K562 (cell line): ENCODE measurements around the gene PPAN. TPM values are rescaled to one million over a fixed set of nuclear protein-coding genes. Genes with fewer than 3 reads are reported as not detected.
A peak's percentile ranks its signal among the peaks of the same experiment; 100 is the strongest.

Experiments used
- ATAC-seq: fragments of 200-7000 bp; cut with Tn5 transposase; 3 replicates; pipeline ENCODE4 v1.9.1; 2020; ENCODE audit warnings: moderate library complexity
- BruUV-seq: library from RNA; stranded (reverse); fragments of 400-500 nt; replicated peaks from 2 replicates; lab custom pipeline; 2021; lab: Mats Ljungman, UMichigan
- CTCF ChIA-PET: fragments of 300-600 bp; formaldehyde crosslinking; extraction: SDS; loops from one replicate; lab custom pipeline; 2021; ENCODE audit warnings: low intra/inter-chr PET ratio; lab: Yijun Ruan, JAX
- POLR2A ChIA-PET: fragments of 300-600, 350-650 bp; sonication (Branson Sonifier 250); formaldehyde crosslinking; extraction: SDS; loops from one replicate; lab custom pipeline; 2021; ENCODE audit warnings: antibody characterized with exemption, inconsistent platforms; lab: Yijun Ruan, JAX
- DNase-seq, 4 experiments: peaks; one replicate each; pipeline versions ENCODE4 v3.0.0 to v3.0.0-alpha.2; 2011 to 2018; ENCODE audit warnings: low spot score in 3 of 4, mixed read lengths in 3 of 4; ENCODE audit errors: extremely low read depth in 1 of 4
- FAIRE-seq: peaks from 2 replicates; lab custom pipeline; 2011; peaks lifted over from hg19 to GRCh38; lab: Jason Lieb, UNC
- H2AFZ ChIP-seq: 2 replicates; pipeline ENCODE4 v1.6.0; 2011; ENCODE audit warnings: low read depth, low read length, control low read depth, inconsistent platforms
- H3K27ac ChIP-seq: fragments of 200-600 bp; 3 replicates; pipeline ENCODE4 v1.8.0; 2011; ENCODE audit warnings: low read depth, mild to moderate bottlenecking, control low read depth, inconsistent platforms, low read length, moderate library complexity, mixed read lengths; ENCODE audit errors: extremely low read depth
- H3K27me3 ChIP-seq, 2 experiments: fragments of 300-600 bp in 1 of 2; 2 replicates in 1 of 2; 3 replicates in 1 of 2; pipeline versions ENCODE4 v1.6.0 to v1.8.0; 2011; ENCODE audit warnings: inconsistent platforms in 2 of 2, low read length in 2 of 2, mild to moderate bottlenecking in 1 of 2, mixed read lengths in 1 of 2, moderate library complexity in 1 of 2; ENCODE audit not compliant: control insufficient read depth in 2 of 2, insufficient read depth in 2 of 2
- H3K36me3 ChIP-seq: fragments of 300-600 bp; 3 replicates; pipeline ENCODE4 v1.8.0; 2011; ENCODE audit warnings: mild to moderate bottlenecking, low read length, inconsistent platforms; ENCODE audit not compliant: control insufficient read depth, insufficient read depth
- H3K4me1 ChIP-seq, 2 experiments: fragments of 200-600 bp in 1 of 2; replicated peaks in 1 of 2; 2 replicates in 1 of 2; 3 replicates in 1 of 2; pipeline versions ENCODE4 v1.5.1 to v1.8.0; 2011; ENCODE audit warnings: inconsistent platforms in 2 of 2, low read length in 2 of 2, mild to moderate bottlenecking in 1 of 2, mixed read lengths in 1 of 2, moderate library complexity in 1 of 2; ENCODE audit not compliant: control insufficient read depth in 2 of 2, insufficient read depth in 2 of 2
- H3K4me2 ChIP-seq: 2 replicates; pipeline ENCODE4 v1.6.1; 2011; ENCODE audit warnings: low read length, control low read depth, inconsistent platforms, mixed read lengths; ENCODE audit not compliant: insufficient read depth
- H3K4me3 ChIP-seq: fragments of 200-600 bp; sonication (generic), shearing (Covaris generic); 2 replicates; pipeline ENCODE4 v1.5.1; 2016; ENCODE audit warnings: control low read depth, inconsistent platforms
- H3K79me2 ChIP-seq: fragments of 200-600 bp; 3 replicates; pipeline ENCODE4 v1.8.0; 2011; ENCODE audit warnings: low read length, inconsistent platforms; ENCODE audit not compliant: control insufficient read depth, insufficient read depth
- H3K9ac ChIP-seq, 2 experiments: 2 replicates each; pipeline versions ENCODE4 v1.6.0 to v1.6.1; 2011; ENCODE audit warnings: low read depth in 2 of 2, low read length in 2 of 2, control low read depth in 1 of 2, inconsistent platforms in 1 of 2, mild to moderate bottlenecking in 1 of 2, mixed read lengths in 1 of 2; ENCODE audit not compliant: insufficient read depth in 1 of 2
- H3K9me1 ChIP-seq: one replicate; pipeline ENCODE4 v1.6.0; 2011; ENCODE audit warnings: inconsistent platforms, mild to moderate bottlenecking, low read length, moderate library complexity; ENCODE audit not compliant: control insufficient read depth, insufficient read depth
- H3K9me3 ChIP-seq: replicated peaks from 2 replicates; pipeline ENCODE4 v1.5.1; 2011; ENCODE audit warnings: low read depth, low read length, inconsistent platforms; ENCODE audit not compliant: control insufficient read depth, insufficient read depth
- H4K20me1 ChIP-seq: replicated peaks from 2 replicates; pipeline ENCODE4 v1.6.1; 2011; ENCODE audit warnings: low read length, inconsistent platforms, mixed read lengths; ENCODE audit not compliant: control insufficient read depth, insufficient read depth
- ETS2 ChIP-seq: IDR thresholded peaks from 2 replicates; pipeline ENCODE4 v1.6.1; 2016; ENCODE audit warnings: borderline replicate concordance, missing genetic modification characterization, mild to moderate bottlenecking, moderate library complexity, missing compliant biosample characterization; ENCODE audit not compliant: poor library complexity, severe bottlenecking
- FOXK2 ChIP-seq, 2 experiments: fragments of 450-650 bp; IDR thresholded peaks in 1 of 2; conservative IDR thresholded peaks in 1 of 2; 2 replicates each; pipeline ENCODE4 v1.6.1; 2016; ENCODE audit warnings: low read depth in 2 of 2, mild to moderate bottlenecking in 1 of 2
- GABPB1 ChIP-seq: sonication (generic); formaldehyde crosslinking; IDR thresholded peaks from 2 replicates; pipeline ENCODE4 v1.8.0; 2022; ENCODE audit warnings: mild to moderate bottlenecking, missing genetic modification reagents
- GATA2 ChIP-seq: sonication (generic); formaldehyde crosslinking; IDR thresholded peaks from 2 replicates; pipeline ENCODE4 v1.4.0; 2020; ENCODE audit warnings: mild to moderate bottlenecking, missing genetic modification reagents
- HCFC1 ChIP-seq: IDR thresholded peaks from 2 replicates; pipeline ENCODE4 v1.6.1; 2012; ENCODE audit warnings: low read depth, low read length, improper control_type of control experiment
- HDAC8 ChIP-seq: fragments of 450-650 bp; IDR thresholded peaks from 2 replicates; pipeline ENCODE4 v1.6.1; 2016; ENCODE audit warnings: mild to moderate bottlenecking, missing genetic modification characterization, moderate library complexity, missing compliant biosample characterization
- POLR2G ChIP-seq: fragments of 200-400 bp; formaldehyde crosslinking; IDR thresholded peaks from 2 replicates; pipeline ENCODE4 v1.6.1; 2017; ENCODE audit warnings: low read depth, mild to moderate bottlenecking, antibody characterized with exemption, low read length, moderate library complexity
- RBM22 ChIP-seq: fragments of 200-400 bp; formaldehyde crosslinking; IDR thresholded peaks from 2 replicates; pipeline ENCODE4 v1.6.1; 2018; ENCODE audit warnings: low read length, low read depth; ENCODE audit not compliant: poor library complexity, severe bottlenecking
- SMARCA4 ChIP-seq: fragments of 450-650 bp; IDR thresholded peaks from 2 replicates; pipeline ENCODE4 v1.6.1; 2016
- SUPT5H ChIP-seq: fragments of 450-650 bp; IDR thresholded peaks from 2 replicates; pipeline ENCODE4 v1.6.1; 2016
- TAF9B ChIP-seq: fragments of 450-650 bp; IDR thresholded peaks from 2 replicates; pipeline ENCODE4 v1.6.1; 2018; ENCODE audit warnings: mild to moderate bottlenecking; ENCODE audit not compliant: partially characterized antibody
- ZEB2 ChIP-seq: fragments of 450-650 bp; IDR thresholded peaks from 2 replicates; pipeline ENCODE4 v1.6.1; 2016
- ZNF174 ChIP-seq: fragments of 250-450 bp; sonication (Bioruptor Pico); IDR thresholded peaks from 2 replicates; pipeline ENCODE4 v1.4.0; 2020; ENCODE audit warnings: mild to moderate bottlenecking
- ZNF280B ChIP-seq: fragments of 250-450 bp; sonication (Bioruptor Pico); IDR thresholded peaks from 2 replicates; pipeline ENCODE4 v1.5.1; 2021; ENCODE audit warnings: mild to moderate bottlenecking
- ZNF316 ChIP-seq: fragments of 450-650 bp; IDR thresholded peaks from 2 replicates; pipeline ENCODE4 v1.6.1; 2016
- ZNF408 ChIP-seq: fragments of 250-450 bp; sonication (Bioruptor Pico); IDR thresholded peaks from 2 replicates; pipeline ENCODE4 v1.4.0; 2020; ENCODE audit warnings: low read depth, mild to moderate bottlenecking, moderate library complexity
- WGBS: fragments of 100-300 bp; shearing (Covaris generic); methylation state at CpG from one replicate; pipeline ENCODE4 v1.1.6; 2016; ENCODE audit warnings: low coverage, mixed read lengths; ENCODE audit not compliant: insufficient coverage; ENCODE audit errors: missing lambda C conversion rate; 5-methylcytosine and 5-hydroxymethylcytosine counted together
- in situ Hi-C: fragments of 300-500 bp; cut with MboI; formaldehyde crosslinking; loops from 4 replicates; pipeline ENCODE4 v1.15.0; 2018; ENCODE audit warnings: inconsistent platforms, mixed read lengths
- intact Hi-C: fragments of 100-400 bp; cut with micrococcal nuclease; formaldehyde crosslinking; loops from 2 replicates; pipeline ENCODE4 v1.14.2; 2022
- polyA plus RNA-seq, 8 experiments: library from polyadenylated mRNA; depleted of rRNA in 4 of 8; stranded (reverse) in 5 of 8; unstranded in 3 of 8; fragments of >200 nt; fragmentation: Nextera tagmentation in 2 of 8; fragmentation: Illumina TruSeq in 1 of 8; extraction: Ambion mirVana in 2 of 8; extraction: Trizol in 1 of 8; gene quantifications; 2 replicates each; pipeline versions ENCODE4 v1.2.1 to v1.2.3, GENCODE V29; 2011 to 2014; ENCODE audit warnings: inconsistent platforms in 1 of 8, missing spikeins in 1 of 8
- total RNA-seq, 7 experiments: library from RNA; depleted of rRNA in 6 of 7; stranded (reverse); fragments of >200 nt in 6 of 7; fragmentation: Illumina TruSeq in 2 of 7; extraction: Trizol in 2 of 7; gene quantifications; 2 replicates each; pipeline versions ENCODE4 v1.2.1 to v1.2.3, GENCODE V29; 2011 to 2021; ENCODE audit warnings: low replicate concordance in 1 of 7

Gene PPAN
- total and polyA plus RNA-seq, 9 of the 15 experiments (the other 6 are each of a cell fraction or from before 2014, with no cell fraction given), result 2.2 to 129 (median 59.1) TPM

- Histone ChIP-seq H3K79me2 (no peaks in the 10 kb centered on the region), H3K36me3 (peaks cover 98% of the 10 kb centered on the region), H3K4me3 (no peak overlapping the region), H3K4me2 (no peak overlapping the region), H3K27ac (no peak overlapping the region), H3K4me1 (no peaks in the 10 kb centered on the region), H3K9me3 (no peaks in the 10 kb centered on the region), H3K27me3 (no peaks in the 10 kb centered on the region), H4K20me1 (no peaks in the 10 kb centered on the region), H3K9me1 (no peaks in the 10 kb centered on the region), H3K9ac (peak overlapping the region in 1 of 2 experiments; percentile 66; a peak in 1 of 4 replicates), H2AFZ (no peak overlapping the region)
- POLR2A ChIA-PET, result interaction anchor here (0.6 kb wide), 2 partner anchors 11 to 229 kb away, joined by 3 read pairs; no protein-coding TSS in a partner anchor
- BruUV-seq, result no TSS peak
- no peak for FAIRE-seq
- no peak for DNase-seq
- CTCF ChIA-PET, result no interaction called here
- no peak for ATAC-seq
- 90% methylated on average over 5 of the region's 11 CpGs for WGBS
- no peak for TF ChIP-seq ETS2 (tag)
- no peak for TF ChIP-seq GABPB1
- TF ChIP-seq RBM22, result peak; percentile 62
- no peak for TF ChIP-seq ZNF280B
- TF ChIP-seq POLR2G, result peak; percentile 63; the same call in 1 of the 2 replicates
- TF ChIP-seq TAF9B, result no peak
- TF ChIP-seq HCFC1, result no peak
- no peak for TF ChIP-seq GATA2 (CRISPR knock-in tag)
- TF ChIP-seq SMARCA4, result no peak
- no peak for TF ChIP-seq ZEB2
- no peak for TF ChIP-seq ZNF316
- no peak for TF ChIP-seq ZNF408 (CRISPR knock-in tag)
- TF ChIP-seq SUPT5H, result no peak
- TF ChIP-seq ZNF174 (CRISPR knock-in tag), result no peak
- TF ChIP-seq FOXK2 (conservative IDR thresholded peaks at IDR 0.05 in 1 of 2, IDR thresholded peaks at IDR 0.05 in 1 of 2; ENCODE audit: low read depth in 2 of 2), result no peak
- TF ChIP-seq HDAC8 (tag), result no peak
- in situ Hi-C loops, result no loop called here
- intact Hi-C loops, result no loop called here
These were observed 52.3 kb downstream of the PPAN start for GRCh38 chr19:10158485-10158884.
